Activated naive CD8-positive, alpha-beta T cell treated with anti-CD3 and anti-CD28 coated beads, Interleukin-2, amount 50 U/mL, for 24 hours (primary cell): ENCODE data around the gene CCDC85A.

ENCODE experiments used
- ATAC-seq: fragments of 150-1000 bp; cut with Tn5 transposase; one replicate; pipeline ENCODE4 v1.10.0; 2021
- DNase-seq: peaks from one replicate; pipeline ENCODE4 v3.0.0; 2021
- H3K27ac Mint-ChIP-seq: one replicate; pipeline ENCODE4 v1.8.0; 2021; ENCODE audit warnings: mild to moderate bottlenecking, mixed read lengths
- H3K27me3 Mint-ChIP-seq: one replicate; pipeline ENCODE4 v1.8.0; 2021; ENCODE audit warnings: mixed read lengths
- H3K36me3 Mint-ChIP-seq: one replicate; pipeline ENCODE4 v1.8.0; 2021; ENCODE audit warnings: low read depth, mixed read lengths
- H3K4me1 Mint-ChIP-seq: one replicate; pipeline ENCODE4 v1.8.0; 2021; ENCODE audit warnings: mixed read lengths
- H3K4me3 Mint-ChIP-seq: one replicate; pipeline ENCODE4 v1.8.0; 2021; ENCODE audit warnings: mild to moderate bottlenecking, moderate library complexity, mixed read lengths
- H3K9me3 Mint-ChIP-seq: one replicate; pipeline ENCODE4 v1.8.0; 2021; ENCODE audit warnings: mixed read lengths

CCDC85A gene

DNA sequence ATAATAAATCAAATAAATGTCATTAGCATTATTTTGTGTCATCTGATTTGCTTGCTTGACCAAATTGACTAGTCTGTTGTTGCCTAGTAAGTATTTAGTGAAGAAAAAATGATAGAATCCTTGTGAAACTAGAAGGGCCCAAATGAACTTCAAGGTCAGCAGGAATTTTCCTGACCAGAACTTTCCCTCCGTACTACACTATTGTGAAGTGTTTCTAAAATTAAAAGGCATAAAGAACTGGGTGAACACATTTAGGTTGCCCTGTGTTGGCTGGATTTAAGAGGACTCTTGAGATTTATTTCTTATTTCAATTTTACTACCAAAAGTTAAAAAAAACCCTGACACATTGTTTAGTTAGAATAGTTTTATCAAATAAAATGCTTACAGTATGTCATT is 142.6 kb downstream of the CCDC85A start:
- no peaks in the 10 kb centered on the region for H3K27me3 Mint-ChIP-seq
- H3K27ac Mint-ChIP-seq: no peak overlapping the region
- no peaks in the 10 kb centered on the region for H3K36me3 Mint-ChIP-seq
- ATAC-seq (no peak), DNase-seq (no peak)
- peaks cover 3% of the 10 kb centered on the region for H3K9me3 Mint-ChIP-seq
- no peaks in the 10 kb centered on the region for H3K4me1 Mint-ChIP-seq
- no peak overlapping the region for H3K4me3 Mint-ChIP-seq

DNA sequence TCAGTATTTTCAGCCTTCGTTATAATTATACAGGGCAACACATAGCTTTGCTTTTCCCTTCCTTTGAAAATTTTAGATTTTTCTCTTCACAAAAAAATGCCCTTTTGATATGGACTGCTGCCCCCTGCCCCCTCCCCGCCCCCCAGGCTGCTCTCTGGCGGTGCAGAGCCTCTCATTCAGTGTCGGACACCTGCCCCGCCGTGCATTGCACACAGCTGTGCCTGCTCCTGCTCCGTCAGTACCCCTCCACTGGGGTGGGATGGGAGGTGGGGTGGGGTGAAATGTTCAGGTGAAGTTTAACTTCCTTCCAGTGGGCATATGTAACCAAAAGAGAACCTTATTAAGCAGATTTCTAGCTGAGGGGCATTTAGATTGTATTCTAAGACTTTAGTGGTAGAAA is 148.0 kb downstream of the CCDC85A start:
- Mint-ChIP-seq H3K9me3 (peaks cover 3% of the 10 kb centered on the region), H3K4me1 (no peaks in the 10 kb centered on the region), H3K27ac (no peak overlapping the region), H3K27me3 (no peaks in the 10 kb centered on the region), H3K4me3 (no peak overlapping the region), H3K36me3 (no peaks in the 10 kb centered on the region)
- ATAC-seq (no peak), DNase-seq (no peak)

DNA sequence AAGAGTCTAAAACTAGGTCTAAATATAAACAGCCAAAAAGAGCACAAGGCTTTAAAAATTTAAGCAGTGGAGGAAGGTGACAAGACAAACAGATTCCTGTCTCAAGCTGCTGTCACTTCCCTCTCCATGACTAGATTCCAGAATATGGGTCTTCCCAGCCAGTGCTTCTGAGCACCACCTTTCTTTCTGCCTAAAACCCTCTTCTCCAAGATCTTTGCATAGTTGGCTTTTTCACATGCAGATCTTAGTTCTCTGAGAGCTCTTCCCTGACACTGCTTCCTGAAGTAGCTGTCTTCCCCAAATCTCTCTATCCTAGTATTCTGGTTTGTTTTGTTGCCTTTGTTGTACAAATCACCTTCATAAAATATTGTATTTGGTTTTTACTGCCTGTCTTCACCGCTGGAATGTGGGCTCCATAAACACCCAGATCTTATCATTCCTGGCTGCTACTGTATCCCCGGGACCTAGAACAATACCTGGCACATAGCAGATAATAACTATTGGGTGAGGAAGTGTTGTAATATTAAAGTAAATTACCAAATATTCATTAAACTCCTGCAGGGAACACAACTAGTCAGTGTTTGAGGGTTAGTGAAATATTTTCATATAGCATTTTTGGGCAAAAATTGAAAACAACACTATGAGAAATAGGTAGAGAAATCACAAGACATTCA is 150.2 kb downstream of the CCDC85A start:
- no peak overlapping the region for H3K4me3 Mint-ChIP-seq
- ATAC-seq: no peak
- DNase-seq: no peak
- H3K27me3 Mint-ChIP-seq: no peaks in the 10 kb centered on the region
- no peak overlapping the region for H3K27ac Mint-ChIP-seq
- peaks cover 3% of the 10 kb centered on the region for H3K9me3 Mint-ChIP-seq
- no peaks in the 10 kb centered on the region for H3K4me1 Mint-ChIP-seq
- H3K36me3 Mint-ChIP-seq: no peaks in the 10 kb centered on the region

DNA sequence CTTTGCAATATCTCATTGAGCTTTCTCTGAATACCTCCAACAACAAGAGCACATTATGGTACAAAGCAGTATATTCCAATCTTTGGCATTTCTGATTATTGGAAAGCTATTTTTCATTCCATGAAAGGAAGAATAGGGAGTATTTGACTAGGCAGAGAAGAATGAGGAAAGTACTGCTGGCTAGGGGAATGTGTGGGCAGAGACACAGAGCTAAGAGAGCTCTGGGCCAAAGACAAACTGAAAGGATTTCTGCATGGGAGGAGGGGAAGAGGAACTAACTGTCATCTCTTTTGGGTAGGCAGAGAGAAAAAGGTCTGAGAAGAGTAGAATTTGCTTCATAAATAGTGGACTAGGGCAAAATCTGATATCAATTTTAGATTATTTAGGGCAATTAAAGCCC is 150.8 kb downstream of the CCDC85A start:
- ATAC-seq (no peak), DNase-seq (no peak)
- H3K4me3 Mint-ChIP-seq: no peak overlapping the region
- H3K4me1 Mint-ChIP-seq: no peaks in the 10 kb centered on the region
- no peaks in the 10 kb centered on the region for H3K36me3 Mint-ChIP-seq
- no peaks in the 10 kb centered on the region for H3K27me3 Mint-ChIP-seq
- H3K27ac Mint-ChIP-seq: no peak overlapping the region
- H3K9me3 Mint-ChIP-seq: peaks cover 3% of the 10 kb centered on the region

DNA sequence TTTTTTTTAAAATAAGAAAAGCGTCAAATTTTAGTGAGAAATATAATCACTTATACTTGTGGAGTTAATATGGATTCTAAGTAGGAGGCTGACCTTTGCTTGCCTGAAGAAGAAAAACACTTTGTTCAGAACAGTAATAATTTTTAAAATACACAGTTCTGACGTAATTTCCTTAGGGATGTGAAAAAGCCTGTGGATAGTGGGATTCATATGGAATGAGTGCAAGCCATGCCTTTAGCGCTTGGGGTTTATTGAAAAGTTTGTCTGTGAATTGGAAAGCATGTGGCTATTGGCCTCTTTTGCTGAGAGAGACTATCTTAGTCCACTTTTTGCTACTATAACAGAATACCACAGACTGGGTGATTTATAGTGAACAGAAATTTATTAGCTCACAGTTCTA is 151.3 kb downstream of the CCDC85A start:
- no peak overlapping the region for H3K27ac Mint-ChIP-seq
- H3K27me3 Mint-ChIP-seq: no peaks in the 10 kb centered on the region
- no peaks in the 10 kb centered on the region for H3K4me1 Mint-ChIP-seq
- H3K4me3 Mint-ChIP-seq: no peak overlapping the region
- DNase-seq (no peak), ATAC-seq (no peak)
- peaks cover 3% of the 10 kb centered on the region for H3K9me3 Mint-ChIP-seq
- no peaks in the 10 kb centered on the region for H3K36me3 Mint-ChIP-seq

- ATAC-seq (no peak), DNase-seq (no peak)
- no peaks in the 10 kb centered on the region for H3K27me3 Mint-ChIP-seq
- no peak overlapping the region for H3K4me3 Mint-ChIP-seq
- no peak overlapping the region for H3K27ac Mint-ChIP-seq
- no peaks in the 10 kb centered on the region for H3K36me3 Mint-ChIP-seq
- H3K9me3 Mint-ChIP-seq: no peaks in the 10 kb centered on the region
- no peaks in the 10 kb centered on the region for H3K4me1 Mint-ChIP-seq
Observed at GRCh38 chr2:56337342-56337741, 153.6 kb downstream of the CCDC85A start.

DNA sequence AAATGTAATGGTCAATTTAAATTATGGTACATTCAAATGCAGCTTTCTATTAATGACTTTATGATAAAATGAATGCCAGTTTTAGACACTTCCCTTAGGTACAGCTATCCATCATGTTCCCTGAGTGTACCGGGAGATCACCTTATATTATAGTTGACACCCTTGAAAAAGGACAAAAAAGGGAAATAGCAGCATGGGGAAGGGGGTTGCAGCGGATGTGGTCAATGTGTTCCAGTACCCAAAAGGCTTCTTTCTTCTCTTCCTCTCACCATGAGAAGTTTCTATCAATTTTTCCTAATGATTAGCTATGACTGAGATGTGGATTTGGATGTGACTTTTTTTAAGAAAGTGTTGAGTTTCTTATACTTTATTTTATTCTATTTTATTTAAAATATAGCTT is 154.4 kb downstream of the CCDC85A start:
- Mint-ChIP-seq H3K27ac (no peak overlapping the region), H3K9me3 (peaks cover 4% of the 10 kb centered on the region), H3K4me3 (no peak overlapping the region), H3K27me3 (no peaks in the 10 kb centered on the region), H3K4me1 (no peaks in the 10 kb centered on the region), H3K36me3 (no peaks in the 10 kb centered on the region)
- ATAC-seq (no peak), DNase-seq (no peak)

DNA sequence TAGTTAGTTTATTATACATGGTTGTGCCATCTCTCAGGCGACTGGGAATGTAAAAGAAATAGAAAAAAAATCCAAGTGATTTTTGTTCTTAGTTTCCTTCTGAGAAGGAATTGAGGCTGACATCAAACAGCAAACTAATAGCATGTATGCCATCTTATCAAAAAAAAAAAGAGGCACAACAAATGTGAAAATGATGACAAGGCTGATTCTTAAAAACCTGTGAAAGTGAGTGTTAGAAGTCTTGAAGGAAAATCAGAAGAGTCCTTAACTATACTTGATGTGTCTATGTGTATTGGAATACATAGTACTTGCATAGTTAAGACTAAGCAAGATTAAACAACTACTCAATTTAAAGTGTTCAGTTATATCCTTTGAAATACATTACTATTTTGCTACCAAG is 161.0 kb downstream of the CCDC85A start:
- no peaks in the 10 kb centered on the region for H3K36me3 Mint-ChIP-seq
- peaks cover 4% of the 10 kb centered on the region for H3K9me3 Mint-ChIP-seq

GRCh38 chr2:56347881-56348280 is 164.1 kb downstream of the CCDC85A start:
- no peak for ATAC-seq

More for the DNA sequence above, 161.0 kb downstream of the CCDC85A start:
- Mint-ChIP-seq H3K27me3 (no peaks in the 10 kb centered on the region), H3K4me1 (no peaks in the 10 kb centered on the region), H3K4me3 (no peak overlapping the region), H3K27ac (no peak overlapping the region)
- ATAC-seq: no peak
- no peak for DNase-seq

GRCh38 chr2:56348392-56349210 is 164.8 kb downstream of the CCDC85A start:
- no peak for DNase-seq
- Mint-ChIP-seq H3K27ac (no peak overlapping the region), H3K9me3 (no peaks in the 10 kb centered on the region), H3K4me1 (no peaks in the 10 kb centered on the region), H3K4me3 (no peak overlapping the region), H3K27me3 (no peaks in the 10 kb centered on the region), H3K36me3 (no peaks in the 10 kb centered on the region)
- no peak for ATAC-seq

More at GRCh38 chr2:56347881-56348280, 164.1 kb downstream of the CCDC85A start:
- Mint-ChIP-seq H3K4me3 (no peak overlapping the region), H3K27ac (no peak overlapping the region), H3K9me3 (peaks cover 3% of the 10 kb centered on the region), H3K4me1 (no peaks in the 10 kb centered on the region), H3K36me3 (no peaks in the 10 kb centered on the region), H3K27me3 (no peaks in the 10 kb centered on the region)
- DNase-seq: no peak

DNA sequence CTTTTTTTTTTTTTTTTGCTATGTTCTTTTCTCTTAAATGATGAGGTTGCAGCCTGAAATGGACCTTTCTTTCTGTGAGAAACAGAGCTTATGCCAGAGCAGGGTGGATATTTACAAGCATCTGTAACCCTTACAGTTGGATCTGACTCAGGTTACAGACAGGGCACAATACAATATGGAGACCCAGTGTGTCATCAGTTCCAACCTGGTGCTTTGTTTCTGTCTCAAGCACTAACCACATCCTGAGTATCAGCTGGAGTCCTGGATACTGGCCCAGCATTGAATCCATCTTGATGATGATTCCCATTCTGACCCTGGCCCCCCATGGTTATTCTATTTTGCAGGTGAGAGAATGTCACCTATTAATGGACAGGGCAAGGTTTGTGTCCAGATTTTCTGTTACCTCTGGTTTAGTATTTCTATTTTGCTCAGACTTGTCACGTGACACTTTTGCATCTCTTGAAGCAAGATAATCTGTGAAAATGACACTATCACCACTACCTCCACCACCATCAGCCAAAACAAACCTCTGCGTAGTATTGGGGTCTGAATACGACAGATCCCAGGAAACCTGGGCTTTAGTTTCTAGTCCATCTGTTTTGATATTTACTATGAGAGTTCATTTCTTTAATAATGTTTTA is 174.0 kb downstream of the CCDC85A start:
- H3K27ac Mint-ChIP-seq: no peak overlapping the region
- H3K9me3 Mint-ChIP-seq: no peaks in the 10 kb centered on the region
- H3K36me3 Mint-ChIP-seq: no peaks in the 10 kb centered on the region
- DNase-seq (no peak), ATAC-seq (no peak)
- no peaks in the 10 kb centered on the region for H3K27me3 Mint-ChIP-seq
- no peaks in the 10 kb centered on the region for H3K4me1 Mint-ChIP-seq
- H3K4me3 Mint-ChIP-seq: no peak overlapping the region

DNA sequence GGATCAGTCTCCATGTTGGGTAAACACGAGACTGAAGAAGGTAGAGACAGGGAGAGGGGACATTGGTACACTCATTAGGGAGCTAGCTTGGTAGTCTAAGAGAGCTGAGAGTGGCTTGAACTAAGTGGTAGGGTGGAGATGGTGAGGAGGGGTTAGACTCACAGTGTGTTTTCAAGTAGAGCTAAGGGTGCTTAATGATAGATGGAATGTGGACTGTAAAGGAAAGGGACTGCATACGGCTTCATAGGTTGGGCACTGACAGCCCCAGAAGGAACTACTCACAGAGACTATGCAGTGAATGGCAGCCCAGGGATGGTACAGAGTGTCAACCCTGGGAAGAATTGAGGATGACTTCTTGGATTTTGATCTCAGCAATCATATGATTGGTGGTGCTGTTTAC is 178.1 kb downstream of the CCDC85A start:
- peaks cover 4% of the 10 kb centered on the region for H3K9me3 Mint-ChIP-seq
- H3K36me3 Mint-ChIP-seq: no peaks in the 10 kb centered on the region
- DNase-seq (no peak), ATAC-seq (no peak)
- no peaks in the 10 kb centered on the region for H3K4me1 Mint-ChIP-seq
- no peaks in the 10 kb centered on the region for H3K27me3 Mint-ChIP-seq
- H3K4me3 Mint-ChIP-seq: no peak overlapping the region
- H3K27ac Mint-ChIP-seq: no peak overlapping the region

DNA sequence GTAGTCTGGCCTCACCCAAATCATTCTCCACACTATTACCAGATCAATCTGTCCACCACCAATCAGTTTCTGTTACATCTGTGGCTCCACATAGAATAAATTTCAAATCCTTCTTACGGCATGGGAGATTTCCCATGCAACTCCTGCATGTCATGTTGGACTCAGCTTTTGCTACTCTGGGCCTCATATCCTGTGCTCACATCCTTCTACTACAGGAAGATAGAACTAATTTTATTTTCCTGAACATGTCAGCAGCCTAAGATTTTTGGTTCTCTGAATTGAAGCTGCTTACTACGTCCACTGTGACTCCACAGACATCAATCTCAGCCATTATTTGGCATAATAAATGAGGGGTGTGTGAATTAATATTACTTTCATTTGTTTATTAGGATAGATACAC is 181.1 kb downstream of the CCDC85A start:
- Mint-ChIP-seq H3K4me3 (no peak overlapping the region), H3K4me1 (no peaks in the 10 kb centered on the region), H3K36me3 (no peaks in the 10 kb centered on the region), H3K27me3 (no peaks in the 10 kb centered on the region), H3K9me3 (peaks cover 4% of the 10 kb centered on the region), H3K27ac (no peak overlapping the region)
- DNase-seq (no peak), ATAC-seq (no peak)

GRCh38 chr2:56369316-56369715 is 185.5 kb downstream of the CCDC85A start:
- no peak for ATAC-seq
- Mint-ChIP-seq H3K4me3 (no peak overlapping the region), H3K4me1 (no peaks in the 10 kb centered on the region), H3K27ac (no peak overlapping the region), H3K27me3 (no peaks in the 10 kb centered on the region), H3K9me3 (peaks cover 4% of the 10 kb centered on the region), H3K36me3 (no peaks in the 10 kb centered on the region)
- no peak for DNase-seq

GRCh38 chr2:56372071-56372656 is 188.4 kb downstream of the CCDC85A start:
- no peak for ATAC-seq
- no peak for DNase-seq
- H3K27ac Mint-ChIP-seq: no peak overlapping the region
- no peaks in the 10 kb centered on the region for H3K4me1 Mint-ChIP-seq
- no peaks in the 10 kb centered on the region for H3K9me3 Mint-ChIP-seq
- H3K27me3 Mint-ChIP-seq: no peaks in the 10 kb centered on the region
- no peaks in the 10 kb centered on the region for H3K36me3 Mint-ChIP-seq
- no peak overlapping the region for H3K4me3 Mint-ChIP-seq
